Limb (tissue), 2 donors: ENCODE results near the gene SPAG16.
"Not testable (repeated sequence)": the region's sequence is repeated elsewhere in the genome, so short reads cannot be mapped to it uniquely, and the experiment has no call there.

Experiments used
- DNase-seq, 2 donors: peaks; one replicate each; pipeline ENCODE4 v3.0.0-alpha.2; 2016; ENCODE audit errors: extremely low spot score in 2 of 2

Gene SPAG16

DNA sequence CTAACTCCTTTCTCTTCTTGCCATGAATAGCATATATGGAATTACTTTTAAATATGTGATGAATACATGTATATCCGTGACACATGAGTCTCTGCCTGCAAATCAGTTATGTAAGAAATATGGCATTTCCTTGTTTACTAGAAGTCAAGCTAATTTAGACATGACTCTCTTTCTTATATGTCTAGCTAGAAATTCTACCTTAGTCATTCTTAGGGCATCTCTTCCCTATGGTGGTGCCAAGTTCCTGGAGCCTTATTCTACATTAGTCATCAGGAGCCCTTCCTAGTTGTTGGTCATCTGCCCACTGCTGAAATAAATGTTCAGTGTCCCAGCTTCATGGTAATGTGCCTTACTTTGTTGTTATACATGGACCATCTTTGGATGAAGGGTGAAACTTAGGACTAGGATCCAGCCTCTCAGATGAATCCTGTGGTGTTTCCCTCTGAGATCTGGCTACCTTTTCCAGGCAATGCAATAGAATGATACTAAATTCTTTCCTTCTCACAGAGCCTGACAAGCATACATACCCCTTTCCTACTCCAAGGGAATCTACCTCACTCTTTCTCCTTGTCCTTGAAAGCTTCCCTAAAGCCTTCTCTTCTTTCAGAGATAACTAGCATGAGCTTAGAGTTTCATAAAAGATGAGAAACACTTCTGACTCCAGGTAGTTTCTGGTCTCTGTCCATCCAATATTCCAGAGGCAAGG is 711.3 kb downstream of the SPAG16 start:
- DNase-seq = no peak

DNA sequence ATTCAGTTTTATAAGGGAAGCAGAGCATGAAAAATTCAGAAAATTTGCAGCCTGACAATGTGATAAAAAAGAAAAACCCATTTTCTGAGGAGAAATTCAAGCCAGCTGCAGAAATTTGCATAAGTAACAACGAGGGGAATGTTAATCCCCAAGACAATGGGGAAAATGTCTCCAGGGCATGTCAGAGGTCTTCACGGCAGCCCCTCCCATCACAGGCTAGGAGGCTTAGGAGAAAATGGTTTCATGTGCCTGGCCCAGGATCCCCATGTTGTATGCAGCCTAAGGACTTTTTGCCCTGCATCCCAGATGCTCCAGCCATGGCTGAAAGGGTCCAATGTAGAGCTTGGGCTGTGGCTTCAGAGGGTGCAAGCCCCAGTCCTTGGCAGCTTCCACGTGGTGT is 714.7 kb downstream of the SPAG16 start:
- not testable (repeated sequence) for DNase-seq

DNA sequence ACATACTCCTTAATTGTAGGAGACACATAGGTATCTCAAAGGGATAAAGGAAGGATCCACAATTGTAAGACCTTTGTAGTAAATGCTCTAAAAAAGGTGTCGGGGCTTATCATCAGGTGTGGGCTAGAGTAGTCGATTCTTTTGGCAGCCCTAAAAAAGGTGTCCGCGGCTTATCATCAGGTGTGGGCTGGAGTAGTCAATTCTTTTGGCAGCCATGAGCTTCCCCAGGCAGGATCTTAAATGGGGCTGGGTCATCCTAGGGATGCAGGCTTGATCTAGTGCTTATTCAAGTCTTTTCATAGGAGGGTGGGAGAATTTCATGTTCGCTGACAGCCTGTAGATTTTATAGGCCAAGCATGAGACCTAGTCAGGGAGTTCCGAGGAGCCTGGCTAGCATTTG is 720.2 kb downstream of the SPAG16 start:
- no peak for DNase-seq

DNA sequence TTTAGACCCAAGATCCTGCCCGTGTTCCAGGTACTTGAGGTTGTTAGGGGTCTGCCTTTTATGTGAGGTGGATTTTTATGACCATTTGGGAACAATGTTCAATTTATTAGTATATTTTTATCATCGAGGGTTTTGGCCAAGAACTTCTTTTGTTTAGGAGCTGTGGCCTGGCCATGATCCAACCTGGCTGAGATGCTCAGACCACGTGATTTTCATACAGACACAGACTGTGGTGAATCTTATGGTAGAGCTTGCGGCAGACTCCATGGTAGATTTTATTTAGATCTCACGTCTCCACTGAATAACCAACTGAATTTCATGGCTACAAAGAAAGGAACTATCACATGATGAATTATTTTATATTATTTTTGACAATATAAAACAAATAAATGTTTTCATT is 721.1 kb downstream of the SPAG16 start:
- no peak for DNase-seq

DNA sequence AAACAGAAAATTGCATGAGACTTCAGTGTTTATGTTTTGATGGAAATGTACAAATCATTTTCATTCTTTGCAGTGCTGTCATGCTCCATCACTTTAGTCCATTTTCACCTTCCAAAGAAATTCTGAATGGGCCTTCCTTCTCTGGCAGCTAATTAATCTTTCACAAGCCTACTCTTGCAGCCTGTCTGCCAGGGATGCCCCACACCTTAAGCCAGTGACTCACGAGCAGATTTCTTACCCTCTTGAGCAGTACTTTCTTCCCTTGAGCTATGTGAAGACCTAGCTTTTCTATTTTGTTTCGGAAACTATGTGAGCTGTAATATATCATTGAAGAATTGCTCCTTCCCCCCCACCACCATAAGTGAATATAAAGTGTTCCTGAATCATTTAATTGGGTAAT is 722.3 kb downstream of the SPAG16 start:
- no peak for DNase-seq

DNA sequence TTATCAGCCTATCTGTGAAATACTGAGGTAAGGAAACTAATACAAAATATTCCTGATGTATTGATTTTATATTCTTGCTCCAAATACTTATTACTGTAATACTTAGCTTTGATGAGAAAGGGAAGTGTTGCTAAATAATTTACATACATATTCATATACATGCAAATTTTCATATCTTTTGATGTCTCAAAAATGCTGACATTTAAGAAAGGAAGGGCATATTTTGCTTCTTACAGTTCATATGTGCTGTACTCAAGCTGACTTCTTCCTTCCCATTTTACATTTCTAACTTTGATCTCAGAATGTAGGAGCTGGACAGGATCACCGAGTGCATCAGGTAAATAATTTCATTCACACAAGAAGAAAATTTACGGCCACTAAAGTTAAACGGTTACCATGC is 727.4 kb downstream of the SPAG16 start:
- no peak for DNase-seq

DNA sequence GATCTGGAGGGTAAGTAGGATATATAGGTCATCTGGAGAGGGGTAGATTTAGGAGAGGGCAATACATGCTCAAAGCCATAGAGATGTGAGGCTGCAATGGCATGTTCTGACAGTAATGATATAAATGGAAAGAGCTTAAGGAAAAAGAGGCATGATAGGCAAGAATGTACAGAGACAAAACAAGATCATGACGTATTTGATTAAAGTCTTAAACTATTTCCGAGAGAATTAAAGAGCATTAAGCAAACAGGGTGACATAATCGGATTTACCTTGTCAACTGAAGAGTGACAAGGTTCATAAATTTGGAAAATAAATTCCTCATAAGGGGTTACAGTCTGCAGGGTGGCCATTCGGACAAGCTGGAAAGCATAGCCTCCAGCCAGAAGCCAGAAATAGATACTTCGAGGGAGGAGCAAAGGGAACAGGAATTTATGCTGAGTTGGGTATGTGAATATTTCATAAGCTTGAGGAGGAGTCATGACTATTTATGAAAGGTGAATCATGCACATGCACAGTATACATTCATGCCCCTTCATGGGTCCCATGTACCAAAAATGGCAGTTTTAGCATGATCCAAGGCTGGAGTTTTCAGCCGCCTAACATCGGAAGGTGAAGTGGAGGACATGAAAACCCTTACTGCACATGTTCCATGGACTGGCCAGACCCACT is 730.4 kb downstream of the SPAG16 start:
- no peak for DNase-seq

DNA sequence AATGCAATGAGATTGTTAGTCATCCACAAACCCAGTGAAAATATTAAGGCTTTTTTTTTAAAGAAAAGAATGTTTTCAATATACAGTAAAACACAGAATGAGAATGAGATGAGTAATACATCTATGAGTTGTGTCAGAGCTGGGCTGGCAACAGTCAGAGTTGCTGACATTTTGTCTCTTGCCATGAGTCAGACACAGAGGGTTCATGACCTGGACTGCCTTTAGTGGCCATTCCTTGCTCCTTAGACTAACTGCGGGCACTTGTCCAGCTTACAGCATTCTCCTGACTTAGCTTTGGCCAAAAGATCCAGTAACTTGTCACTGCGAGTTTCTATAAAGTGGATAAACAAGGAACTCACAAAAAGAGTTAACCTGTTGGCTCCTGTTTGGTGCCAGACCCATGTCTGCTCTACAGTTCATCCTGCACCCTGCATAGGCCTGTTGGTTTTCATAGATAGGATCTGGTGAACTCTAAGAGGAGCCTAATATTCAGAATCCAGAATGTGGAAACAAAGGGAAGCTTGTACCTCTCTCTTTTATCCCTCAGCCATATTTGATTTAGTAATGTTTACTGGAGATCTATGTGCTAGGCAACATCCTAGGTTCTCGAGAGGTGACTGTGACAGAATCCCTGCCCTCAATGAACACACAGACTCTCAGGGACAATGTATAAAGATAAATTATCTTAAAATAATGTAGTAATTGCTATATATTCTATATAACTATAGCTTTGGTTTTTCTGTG is 735.1 kb downstream of the SPAG16 start:
- DNase-seq = no peak

DNA sequence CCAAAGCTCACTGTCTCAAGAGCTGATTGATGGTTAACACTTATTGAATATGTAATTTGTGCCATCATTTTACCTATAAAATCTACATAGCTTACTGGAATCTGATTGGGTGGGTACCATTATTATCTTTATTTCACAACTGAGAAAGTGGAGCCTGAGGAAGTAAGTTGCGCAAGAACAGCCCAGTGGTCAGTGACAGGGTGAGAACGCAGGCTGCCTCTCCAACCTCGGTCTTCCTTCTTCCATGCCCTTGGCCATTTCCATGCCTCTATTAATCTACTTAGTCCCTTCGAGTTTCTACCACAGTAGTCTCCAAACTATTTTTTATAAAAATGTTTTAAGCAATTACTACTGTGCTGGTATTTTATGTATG is 735.7 kb downstream of the SPAG16 start:
- no peak for DNase-seq

DNA sequence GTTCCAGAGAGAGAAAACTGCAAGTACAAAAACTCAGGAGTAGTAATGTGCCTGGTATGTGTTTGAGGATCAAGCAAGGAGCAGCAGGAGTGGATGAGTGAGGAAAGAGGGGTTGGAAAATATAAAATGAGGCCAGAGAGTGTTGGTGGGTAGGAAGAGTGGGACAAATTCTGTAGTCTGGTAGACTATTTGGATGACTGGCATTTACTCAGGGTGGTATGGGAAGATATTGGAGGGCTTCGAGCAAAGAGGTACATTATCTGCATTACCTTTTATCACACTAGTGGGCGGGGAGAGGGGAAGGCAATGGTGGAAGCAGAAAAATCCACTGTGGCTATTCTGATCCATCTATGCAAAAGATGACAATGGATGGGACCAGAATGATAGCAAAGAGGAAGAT is 744.9 kb downstream of the SPAG16 start:
- DNase-seq = no peak

DNA sequence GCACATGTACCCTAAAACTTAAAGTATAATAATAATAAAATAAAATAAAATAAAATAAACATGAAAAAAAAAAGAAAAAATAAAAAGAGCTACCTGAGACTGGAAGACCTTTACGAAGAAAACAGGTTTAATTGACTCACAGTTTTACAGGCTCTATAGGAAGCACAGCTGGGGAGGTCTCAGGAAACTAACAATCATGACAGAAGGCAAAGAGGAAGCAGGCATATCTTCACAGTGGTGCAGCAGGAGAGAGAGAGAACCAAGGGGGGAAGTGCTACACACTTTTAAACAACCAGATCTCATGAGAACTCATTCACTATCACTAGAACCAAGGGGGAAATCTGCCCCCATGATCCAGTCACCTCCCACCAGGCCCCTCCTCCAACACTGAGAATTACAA is 747.3 kb downstream of the SPAG16 start:
- DNase-seq = no peak

DNA sequence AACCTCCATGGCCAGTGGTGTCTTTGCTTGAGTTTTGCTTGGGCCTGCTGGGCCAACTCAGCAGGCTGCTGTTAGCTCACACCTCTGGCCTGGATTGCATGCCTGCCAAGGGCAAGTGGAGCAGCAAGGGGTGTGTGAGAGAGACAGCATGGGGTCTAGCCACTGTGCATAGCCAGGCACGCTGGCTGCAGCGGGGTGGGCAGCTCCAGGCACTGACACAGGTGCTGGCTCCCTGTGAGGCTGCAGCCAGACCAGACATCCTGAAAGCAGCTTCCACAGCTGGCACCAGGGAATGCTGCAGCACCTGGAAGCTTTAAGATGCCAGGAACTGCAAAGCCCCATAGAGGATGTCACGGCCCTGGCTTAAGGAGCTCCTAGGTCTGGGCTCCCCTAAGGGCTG is 750.2 kb downstream of the SPAG16 start:
- no peak for DNase-seq

DNA sequence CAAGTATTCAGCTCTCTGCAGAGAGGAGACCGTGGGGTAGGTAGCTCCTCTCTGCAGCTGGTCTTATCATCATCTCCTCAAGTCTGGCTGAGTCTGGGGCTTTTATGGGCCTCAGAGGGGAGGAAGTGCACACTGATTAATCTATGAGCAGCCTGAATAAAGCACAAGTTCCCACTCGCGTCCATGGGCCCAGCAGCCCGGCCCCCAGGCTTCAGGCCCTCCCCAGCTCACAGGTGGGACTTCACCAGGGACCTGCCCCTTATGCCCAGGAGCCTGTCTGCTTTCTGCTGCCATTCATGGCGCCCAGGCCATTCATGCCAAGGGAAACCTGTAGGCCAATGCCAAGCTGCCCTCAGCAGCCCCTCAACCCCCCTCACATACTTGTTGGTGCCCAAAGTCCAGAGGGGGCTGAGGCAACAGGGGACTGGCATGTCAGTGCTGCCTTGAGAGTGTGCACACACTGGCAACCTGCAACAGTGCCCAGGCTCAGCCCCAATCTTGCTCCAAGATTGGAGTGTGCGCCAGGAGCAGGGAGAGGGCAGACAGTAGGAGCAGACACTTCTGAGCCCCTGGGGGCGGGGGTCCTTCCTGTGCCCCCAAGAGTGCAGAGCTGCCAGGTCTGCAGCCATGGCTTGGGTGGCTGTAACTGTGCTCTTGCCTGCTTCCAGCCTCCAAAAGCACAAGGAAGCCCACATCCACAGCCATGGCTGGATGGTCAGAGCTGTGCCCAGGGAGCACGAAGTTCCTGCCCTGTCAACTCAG is 751.0 kb downstream of the SPAG16 start:
- DNase-seq = no peak

DNA sequence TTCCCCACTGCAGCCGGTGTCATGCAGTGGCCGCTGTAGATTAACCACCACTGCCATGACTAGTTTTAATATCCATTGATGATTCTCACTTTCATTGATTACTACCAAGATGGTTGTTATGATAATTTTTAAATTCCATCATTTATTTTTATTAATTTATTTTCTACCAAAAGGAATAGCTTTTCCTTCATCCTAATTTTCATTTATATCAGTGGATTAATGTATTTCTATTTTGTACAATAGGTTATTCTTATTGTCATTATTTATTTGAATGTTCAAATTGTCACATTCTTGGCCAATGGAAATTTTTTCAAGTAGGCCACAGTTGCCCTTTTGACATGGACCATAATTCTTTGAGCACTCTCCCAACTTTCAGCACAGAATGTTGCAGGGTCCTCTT is 751.7 kb downstream of the SPAG16 start:
- no peak for DNase-seq

DNA sequence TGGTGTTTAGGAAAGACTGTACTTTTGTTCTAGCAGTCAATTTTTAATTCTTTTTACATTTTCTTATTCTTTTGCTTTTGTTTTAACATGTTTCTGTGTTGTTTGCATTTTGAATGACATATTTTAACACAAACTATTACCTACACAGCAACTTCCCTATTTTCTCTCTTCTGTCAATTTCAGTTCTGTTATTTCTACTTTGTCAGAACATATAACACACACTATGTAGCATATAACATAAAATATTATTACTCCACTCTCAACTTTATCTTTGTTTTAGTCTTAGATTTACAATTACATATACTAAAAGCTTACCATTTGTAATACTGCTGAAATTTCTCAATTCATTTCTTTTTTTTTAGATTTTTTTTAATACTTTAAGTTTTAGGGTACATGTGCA is 753.9 kb downstream of the SPAG16 start:
- no peak for DNase-seq

DNA sequence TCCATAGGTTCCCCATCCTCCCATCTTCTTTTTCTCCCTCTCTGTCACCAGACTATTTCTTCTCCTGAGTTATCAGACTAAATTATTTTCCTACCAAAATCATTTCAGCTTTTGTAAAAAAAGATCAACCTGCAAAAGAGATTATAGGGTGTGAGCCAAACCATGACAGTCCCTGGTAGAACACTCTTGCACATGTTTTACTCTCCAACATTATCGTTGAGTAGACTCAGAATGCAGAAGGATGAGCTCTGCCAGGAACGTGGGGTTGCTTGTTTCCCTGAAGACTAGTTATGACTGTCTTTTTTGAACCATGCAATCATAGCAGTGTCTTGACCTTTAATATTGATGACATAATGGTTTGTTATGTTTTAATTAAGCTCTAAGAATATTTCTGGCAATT is 766.5 kb downstream of the SPAG16 start:
- peak in 1 of 2 donors; percentile 14 for DNase-seq

DNA sequence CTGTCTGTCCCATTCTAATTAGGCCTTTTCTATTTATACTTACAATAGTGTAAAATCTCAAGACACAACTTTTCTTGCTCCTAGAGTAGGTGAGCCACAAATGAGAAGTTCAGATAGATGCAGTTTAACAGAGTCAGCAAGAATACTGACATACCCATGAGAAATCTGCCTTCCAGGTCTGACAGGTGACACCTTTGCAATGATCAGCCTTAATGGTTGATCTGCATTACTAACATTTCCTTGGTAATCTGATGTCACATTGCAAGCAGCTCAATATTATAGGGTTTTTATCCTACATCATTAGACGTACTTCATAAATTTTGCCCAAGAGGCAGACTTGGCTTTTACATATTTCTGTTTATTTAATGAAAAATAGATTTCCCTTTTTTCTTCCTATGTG is 767.3 kb downstream of the SPAG16 start:
- DNase-seq = no peak

DNA sequence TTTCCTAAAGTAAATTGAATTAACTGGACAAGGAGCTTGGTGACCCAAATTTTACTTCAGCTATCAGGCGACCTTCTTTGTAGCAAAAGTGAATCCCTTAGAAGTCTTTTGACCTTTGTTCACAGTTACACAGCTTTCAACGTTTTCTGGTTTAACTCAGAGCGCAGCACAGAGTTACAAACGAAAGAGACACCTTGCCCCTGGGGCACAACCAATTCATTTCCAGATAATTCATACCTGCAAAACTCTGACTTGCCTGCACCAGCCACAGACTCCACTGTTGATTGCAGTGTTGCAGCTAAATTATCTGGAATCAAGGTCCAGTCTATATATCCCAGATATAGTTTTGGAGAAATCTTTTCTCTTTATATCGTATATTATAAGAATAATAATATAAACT is 768.0 kb downstream of the SPAG16 start:
- no peak for DNase-seq

DNA sequence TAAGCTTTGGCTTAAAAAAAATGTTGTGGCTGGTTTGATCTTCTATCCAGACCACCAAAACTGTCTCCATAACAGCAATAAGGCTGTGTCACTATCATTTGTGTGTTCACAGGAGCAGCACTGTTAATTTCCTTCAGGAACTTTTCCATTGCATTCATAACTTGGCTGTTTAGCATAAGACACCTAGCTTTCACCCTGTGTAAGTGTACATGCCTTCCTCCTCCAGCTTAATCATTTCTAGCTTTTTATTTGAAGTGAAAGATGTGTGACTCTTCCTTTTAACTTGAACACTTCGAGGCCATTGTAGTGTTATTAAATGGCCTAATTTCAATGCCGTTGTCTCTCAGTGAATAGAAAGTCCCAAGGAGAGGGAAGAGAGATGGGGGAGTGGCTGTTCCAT is 773.7 kb downstream of the SPAG16 start:
- DNase-seq = no peak

DNA sequence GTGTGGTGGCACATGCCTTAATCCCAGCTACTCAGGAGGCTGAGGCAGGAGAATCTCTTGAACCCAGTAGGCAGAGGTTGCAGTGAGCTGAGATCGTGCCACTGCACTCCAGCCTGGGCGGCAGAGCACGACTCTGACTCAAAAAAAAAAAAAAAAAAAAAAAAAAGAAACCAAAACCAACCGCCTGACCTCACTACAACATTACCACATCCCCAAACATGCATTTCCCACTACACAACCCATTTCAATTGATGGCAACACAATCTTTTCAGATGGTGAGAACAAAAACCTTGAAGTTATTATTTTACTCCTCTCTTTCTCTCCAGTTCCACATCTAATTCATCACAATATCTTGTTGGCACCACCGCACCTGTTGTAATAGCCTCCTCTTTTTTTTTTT is 778.0 kb downstream of the SPAG16 start:
- not testable (repeated sequence) for DNase-seq

DNA sequence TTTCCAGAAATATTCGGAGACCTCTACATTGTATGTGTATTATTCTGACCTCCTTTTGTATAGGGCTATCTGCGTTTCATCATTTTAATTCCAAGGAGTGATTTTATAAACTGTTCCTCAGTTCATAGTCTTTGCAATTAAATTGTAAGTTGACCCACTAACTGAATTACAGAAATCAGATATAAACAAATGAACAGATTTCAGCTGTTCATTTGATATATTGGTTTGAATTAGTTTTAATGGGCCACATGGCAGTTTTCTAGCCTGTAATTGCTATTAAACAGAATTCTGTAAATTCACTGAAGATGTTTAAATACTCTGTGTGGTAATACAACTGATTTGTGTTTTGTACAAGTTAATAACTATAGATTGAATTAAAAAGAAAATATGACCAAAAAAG is 780.2 kb downstream of the SPAG16 start:
- no peak for DNase-seq

DNA sequence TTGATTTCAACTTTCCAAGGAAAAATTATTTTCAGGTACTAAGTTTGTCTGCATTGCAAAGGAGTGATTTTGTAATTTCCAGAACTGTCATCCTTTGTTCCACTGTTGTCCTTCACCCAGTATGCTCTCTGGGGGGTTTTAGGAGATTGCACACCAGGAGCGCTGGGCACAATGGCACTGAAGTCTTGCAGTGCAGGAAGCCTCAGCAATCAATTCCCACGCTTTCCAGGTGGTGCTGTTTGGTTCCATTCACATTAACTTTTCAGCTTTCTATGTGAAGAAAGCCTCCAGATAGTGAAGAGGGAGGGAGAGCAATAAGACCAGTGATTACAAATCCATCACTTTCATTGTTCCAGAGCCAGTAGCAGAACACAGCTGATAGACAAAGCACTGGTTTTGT is 782.6 kb downstream of the SPAG16 start:
- no peak for DNase-seq
